ENCODE data around the gene BTBD7.

DNA sequence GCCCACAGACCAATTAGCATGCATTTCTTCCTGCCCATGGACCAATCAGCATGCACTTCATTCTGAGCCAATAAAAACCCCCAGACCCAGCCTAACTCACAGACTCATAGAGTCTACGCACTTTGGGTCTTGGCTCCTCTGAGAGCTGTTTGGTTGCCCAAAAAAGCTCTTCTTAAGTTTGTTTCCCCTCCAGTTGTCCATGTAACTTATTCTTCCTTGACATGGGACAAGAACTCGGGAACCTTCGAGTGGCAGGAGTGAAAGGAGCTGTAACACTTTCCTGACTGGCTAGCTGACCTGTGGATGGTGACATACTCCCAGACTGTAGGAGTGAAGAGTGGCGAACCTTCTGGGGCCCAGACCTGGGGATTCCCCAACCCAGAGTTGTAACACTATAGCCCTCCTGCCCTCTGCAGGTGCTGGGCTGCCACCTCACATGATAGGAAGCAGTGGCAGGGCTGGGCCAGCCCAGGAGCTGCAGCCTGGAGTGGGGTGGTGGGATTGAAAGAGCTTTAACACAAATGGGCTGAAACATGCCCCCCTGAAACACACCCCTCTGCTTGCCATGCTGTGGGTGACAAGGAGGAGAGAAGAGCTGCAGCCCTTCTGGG, 4.4 kb upstream of the BTBD7 start:
- TF ChIP-seq GATA2 (IDR thresholded peaks at IDR 0.05; ENCODE audit: low read depth, low read length) (no peak), GATA3 (IDR thresholded peaks at IDR 0.05; ENCODE audit: low read depth, low read length) (no peak)

Measured in SH-SY5Y (cell line).